HepG2 (cell line): ENCODE measurements around the gene RNASE4. TPM values are rescaled to one million over a fixed set of nuclear protein-coding genes. Genes with fewer than 3 reads are reported as not detected.

Experiments
- ATF4 ChIP-seq, 2 experiments: fragments of 450-650 bp in 1 of 2; sonication (generic) in 1 of 2; formaldehyde crosslinking; IDR thresholded peaks; 2 replicates each; pipeline versions ENCODE4 v1.5.0 to v1.8.0; 2020 to 2022; ENCODE audit warnings: mild to moderate bottlenecking in 1 of 2, missing genetic modification reagents in 1 of 2
- FOSL1 ChIP-seq: sonication (generic); formaldehyde crosslinking; IDR thresholded peaks from 2 replicates; pipeline ENCODE4 v1.9.0; 2021; ENCODE audit warnings: missing genetic modification reagents, borderline replicate concordance
- FOXA3 ChIP-seq: IDR thresholded peaks from 2 replicates; pipeline ENCODE4 v1.6.1; 2016; ENCODE audit warnings: missing genetic modification reagents, missing compliant biosample characterization
- GABPB1 ChIP-seq: IDR thresholded peaks from 2 replicates; pipeline ENCODE4 v1.6.1; 2016; ENCODE audit warnings: mild to moderate bottlenecking, missing genetic modification reagents, moderate library complexity, missing compliant biosample characterization
- GRHL1 ChIP-seq: sonication (generic); formaldehyde crosslinking; conservative IDR thresholded peaks from 2 replicates; pipeline ENCODE4 v1.8.0; 2022; ENCODE audit warnings: missing genetic modification reagents
- IRF2 ChIP-seq: IDR thresholded peaks from 2 replicates; pipeline ENCODE4 v1.6.1; 2018; ENCODE audit warnings: missing genetic modification reagents, missing compliant biosample characterization
- MAZ ChIP-seq, 2 experiments: sonication (generic) in 1 of 2; formaldehyde crosslinking in 1 of 2; IDR thresholded peaks; 2 replicates each; pipeline versions ENCODE4 v1.5.0 to v1.6.1; 2012 to 2020; ENCODE audit warnings: low read depth in 2 of 2, mild to moderate bottlenecking in 2 of 2, borderline replicate concordance in 1 of 2, improper control_type of control experiment in 1 of 2, low read length in 1 of 2, missing genetic modification reagents in 1 of 2, moderate library complexity in 1 of 2
- MXD4 ChIP-seq: IDR thresholded peaks from 2 replicates; pipeline ENCODE4 v1.6.1; 2016; ENCODE audit warnings: mild to moderate bottlenecking, missing biosample characterization, missing genetic modification reagents
- MYPOP ChIP-seq: sonication (generic); formaldehyde crosslinking; IDR thresholded peaks from 2 replicates; pipeline ENCODE4 v1.8.1; 2023; ENCODE audit warnings: mild to moderate bottlenecking, moderate library complexity, missing genetic modification reagents
- PCBP1 ChIP-seq: fragments of 200-400 bp; formaldehyde crosslinking; IDR thresholded peaks from 2 replicates; pipeline ENCODE4 v1.6.1; 2017; ENCODE audit warnings: mild to moderate bottlenecking, low read depth, low read length, borderline replicate concordance
- REPIN1 ChIP-seq: sonication (generic); formaldehyde crosslinking; IDR thresholded peaks from 2 replicates; pipeline ENCODE4 v1.8.0; 2022; ENCODE audit warnings: missing genetic modification reagents, low read depth, mild to moderate bottlenecking, borderline replicate concordance
- SIN3B ChIP-seq: fragments of 150-350 bp; IDR thresholded peaks from 2 replicates; pipeline ENCODE4 v1.6.1; 2014; ENCODE audit warnings: low read length
- TEAD3 ChIP-seq: optimal IDR thresholded peaks from 2 replicates; pipeline ENCODE3; 2016; ENCODE audit warnings: borderline replicate concordance
- TGIF2 ChIP-seq: IDR thresholded peaks from 2 replicates; pipeline ENCODE4 v1.6.1; 2016; ENCODE audit warnings: control low read depth, missing compliant biosample characterization
- ZFP37 ChIP-seq: sonication (generic); formaldehyde crosslinking; IDR thresholded peaks from 2 replicates; pipeline ENCODE4 v1.4.0; 2020; ENCODE audit warnings: missing genetic modification reagents, borderline replicate concordance
- ZGPAT ChIP-seq: IDR thresholded peaks from 2 replicates; pipeline ENCODE4 v1.6.1; 2016; ENCODE audit warnings: mild to moderate bottlenecking
- ZKSCAN8 ChIP-seq: IDR thresholded peaks from 2 replicates; pipeline ENCODE4 v1.6.1; 2016; ENCODE audit warnings: borderline replicate concordance, missing genetic modification reagents, missing compliant biosample characterization
- ZNF124 ChIP-seq: sonication (generic); formaldehyde crosslinking; IDR thresholded peaks from 2 replicates; pipeline ENCODE4 v1.4.0; 2020; ENCODE audit warnings: missing genetic modification reagents
- ZNF317 ChIP-seq: sonication (generic); formaldehyde crosslinking; IDR thresholded peaks from 2 replicates; pipeline ENCODE4 v1.5.0; 2020; ENCODE audit warnings: mild to moderate bottlenecking, missing genetic modification reagents
- ZNF614 ChIP-seq: IDR thresholded peaks from 2 replicates; pipeline ENCODE4 v1.6.1; 2018; ENCODE audit warnings: missing biosample characterization, missing genetic modification reagents, inconsistent platforms, borderline replicate concordance
- ZSCAN30 ChIP-seq: sonication (generic); formaldehyde crosslinking; IDR thresholded peaks from 2 replicates; pipeline ENCODE4 v1.5.0; 2020; ENCODE audit warnings: mild to moderate bottlenecking, missing genetic modification reagents
- polyA plus RNA-seq, 8 experiments: library from polyadenylated mRNA; depleted of rRNA in 3 of 8; stranded (reverse) in 7 of 8; unstranded in 1 of 8; fragments of >200 nt; fragmentation: Illumina TruSeq in 4 of 8; extraction: Trizol in 4 of 8; gene quantifications; 2 replicates each; pipeline versions ENCODE4 v1.2.1 to v1.2.3, GENCODE V29; 2011 to 2016; ENCODE audit warnings: low read depth in 4 of 8, missing spikeins in 1 of 8, mixed read lengths in 1 of 8; ENCODE audit not compliant: insufficient read depth in 1 of 8
- total RNA-seq, 5 experiments: library from RNA; depleted of rRNA; stranded (reverse); fragments of >200 nt; fragmentation: Illumina TruSeq; extraction: Trizol; gene quantifications; 2 replicates each; pipeline ENCODE4 v1.2.3, GENCODE V29; 2016; ENCODE audit warnings: low read depth in 1 of 5

The RNASE4 gene
- total and polyA plus RNA-seq, 2 of the 13 experiments (the other 11 are each of a cell fraction or from before 2014, with no cell fraction given), result 109 to 983 TPM

GRCh38 chr14:20690848-20691640 is 6.7 kb downstream of the RNASE4 start (continued):
- TF ChIP-seq ZGPAT (CRISPR knock-in tag) (peak; percentile 45; the same call in 1 of the 2 replicates), ZNF317 (CRISPR knock-in tag) (peak; percentile 51; the same call in 1 of the 2 replicates), ZSCAN30 (CRISPR knock-in tag) (peak; percentile 66; the same call in 1 of the 2 replicates), ZNF614 (CRISPR knock-in tag) (peak; percentile 42; the same call in 1 of the 2 replicates), ZNF124 (CRISPR knock-in tag) (0 out of 2 replicates have a peak, but pooled peaks have one; percentile 28), ZFP37 (CRISPR knock-in tag) (no peak), MXD4 (CRISPR knock-in tag) (0 out of 2 replicates have a peak, but pooled peaks have one; percentile 47), IRF2 (CRISPR knock-in tag) (peak; percentile 64; the same call in 1 of the 2 replicates), PCBP1 (no peak), FOXA3 (CRISPR knock-in tag) (peak; percentile 45; the same call in 1 of the 2 replicates), ATF4 (CRISPR knock-in tag; IDR thresholded peaks at IDR 0.05) (peak in 1 of 2 experiments; percentile 52; a peak in 1 of 4 replicates), REPIN1 (CRISPR knock-in tag) (peak; percentile 35; the same call in 1 of the 2 replicates), MYPOP (CRISPR knock-in tag) (peak; percentile 42; the same call in 1 of the 2 replicates), SIN3B (peak; percentile 42; the same call in 1 of the 2 replicates), TEAD3 (CRISPR knock-in tag) (peak; percentile 90), GRHL1 (CRISPR knock-in tag) (no peak), MAZ (IDR thresholded peaks at IDR 0.05; ENCODE audit: borderline replicate concordance, low read depth, low read length) (no peak), MAZ (CRISPR knock-in tag; IDR thresholded peaks at IDR 0.05; ENCODE audit: low read depth) (peak; percentile 53; the same call in 1 of the 2 replicates), TGIF2 (CRISPR knock-in tag) (no peak), GABPB1 (no peak), ZKSCAN8 (CRISPR knock-in tag) (0 out of 2 replicates have a peak, but pooled peaks have one; percentile 19), FOSL1 (CRISPR knock-in tag) (no peak)
